ENCODE results near the gene PRR5.

GRCh38 chr22:44693145-44693544 lies 8.9 kb upstream of the PRR5 start:
- TF ChIP-seq, protein P1, sequence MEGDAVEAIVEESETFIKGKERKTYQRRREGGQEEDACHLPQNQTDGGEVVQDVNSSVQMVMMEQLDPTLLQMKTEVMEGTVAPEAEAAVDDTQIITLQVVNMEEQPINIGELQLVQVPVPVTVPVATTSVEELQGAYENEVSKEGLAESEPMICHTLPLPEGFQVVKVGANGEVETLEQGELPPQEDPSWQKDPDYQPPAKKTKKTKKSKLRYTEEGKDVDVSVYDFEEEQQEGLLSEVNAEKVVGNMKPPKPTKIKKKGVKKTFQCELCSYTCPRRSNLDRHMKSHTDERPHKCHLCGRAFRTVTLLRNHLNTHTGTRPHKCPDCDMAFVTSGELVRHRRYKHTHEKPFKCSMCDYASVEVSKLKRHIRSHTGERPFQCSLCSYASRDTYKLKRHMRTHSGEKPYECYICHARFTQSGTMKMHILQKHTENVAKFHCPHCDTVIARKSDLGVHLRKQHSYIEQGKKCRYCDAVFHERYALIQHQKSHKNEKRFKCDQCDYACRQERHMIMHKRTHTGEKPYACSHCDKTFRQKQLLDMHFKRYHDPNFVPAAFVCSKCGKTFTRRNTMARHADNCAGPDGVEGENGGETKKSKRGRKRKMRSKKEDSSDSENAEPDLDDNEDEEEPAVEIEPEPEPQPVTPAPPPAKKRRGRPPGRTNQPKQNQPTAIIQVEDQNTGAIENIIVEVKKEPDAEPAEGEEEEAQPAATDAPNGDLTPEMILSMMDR (conservative IDR thresholded peaks at IDR 0.05; ENCODE audit: low read length), result no peak
- no peak for TF ChIP-seq EZH2phosphoT487 (IDR thresholded peaks at IDR 0.05; ENCODE audit: borderline replicate concordance, low read depth, low read length)
